Activated naive CD4-positive, alpha-beta T cell treated with anti-CD3 and anti-CD28 coated beads for 36 hours (primary cell): Measurements from ENCODE around the gene KCNH5. TPM values are rescaled to one million over a fixed set of nuclear protein-coding genes. Genes with fewer than 3 reads are reported as not detected.

Experiments used
- CTCF ChIA-PET: fragments of 350-600 bp; sonication (Branson Sonifier 250); formaldehyde crosslinking; loops from one replicate; lab custom pipeline; 2021; ENCODE audit warnings: antibody characterized with exemption; lab: Charles Lee
- DNase-seq: peaks from one replicate; pipeline ENCODE4 v3.0.0-alpha.2; 2020
- H3K27ac Mint-ChIP-seq: one replicate; pipeline ENCODE4 v1.8.0; 2021; ENCODE audit warnings: mild to moderate bottlenecking, mixed read lengths
- H3K27me3 Mint-ChIP-seq: one replicate; pipeline ENCODE4 v1.8.0; 2021; ENCODE audit warnings: low read depth, mixed read lengths
- H3K36me3 Mint-ChIP-seq: one replicate; pipeline ENCODE4 v1.8.0; 2021; ENCODE audit warnings: low read depth, mixed read lengths
- H3K4me1 Mint-ChIP-seq: one replicate; pipeline ENCODE4 v1.8.0; 2021; ENCODE audit warnings: low read depth, mixed read lengths
- H3K4me3 Mint-ChIP-seq: one replicate; pipeline ENCODE4 v1.8.0; 2021; ENCODE audit warnings: mild to moderate bottlenecking, moderate library complexity, mixed read lengths
- H3K9me3 Mint-ChIP-seq: one replicate; pipeline ENCODE4 v1.8.0; 2021; ENCODE audit warnings: mixed read lengths
- intact Hi-C: fragments of 100-400 bp; cut with micrococcal nuclease; formaldehyde crosslinking; loops from one replicate; pipeline ENCODE4 v1.15.1; 2023
- total RNA-seq, 2 experiments: library from RNA; stranded (reverse); gene quantifications; one replicate each; pipeline ENCODE4 v1.2.3, GENCODE V29; 2021

Gene KCNH5
- total RNA-seq, 2 experiments from 2014 or later: not detected

GRCh38 chr14:62674563-62675237, 370.6 kb downstream of the KCNH5 start:
- no peaks in the 10 kb centered on the region for H3K4me1 Mint-ChIP-seq
- no peaks in the 10 kb centered on the region for H3K9me3 Mint-ChIP-seq
- DNase-seq: no peak
- H3K36me3 Mint-ChIP-seq: no peaks in the 10 kb centered on the region
- no peak overlapping the region for H3K4me3 Mint-ChIP-seq
- no peaks in the 10 kb centered on the region for H3K27me3 Mint-ChIP-seq
- intact Hi-C loops: no loop called here
- CTCF ChIA-PET: no interaction called here
- no peak overlapping the region for H3K27ac Mint-ChIP-seq

GRCh38 chr14:62673014-62673755, 372.1 kb downstream of the KCNH5 start:
- Mint-ChIP-seq H3K9me3 (peaks cover 1% of the 10 kb centered on the region), H3K4me1 (no peaks in the 10 kb centered on the region), H3K27me3 (no peaks in the 10 kb centered on the region), H3K36me3 (no peaks in the 10 kb centered on the region), H3K4me3 (no peak overlapping the region), H3K27ac (no peak overlapping the region)
- no peak for DNase-seq
- intact Hi-C loops: no loop called here
- CTCF ChIA-PET: interaction anchor here (0.7 kb wide), 1 partner anchor 779 kb away, joined by 3 read pairs; no protein-coding TSS in a partner anchor

DNA sequence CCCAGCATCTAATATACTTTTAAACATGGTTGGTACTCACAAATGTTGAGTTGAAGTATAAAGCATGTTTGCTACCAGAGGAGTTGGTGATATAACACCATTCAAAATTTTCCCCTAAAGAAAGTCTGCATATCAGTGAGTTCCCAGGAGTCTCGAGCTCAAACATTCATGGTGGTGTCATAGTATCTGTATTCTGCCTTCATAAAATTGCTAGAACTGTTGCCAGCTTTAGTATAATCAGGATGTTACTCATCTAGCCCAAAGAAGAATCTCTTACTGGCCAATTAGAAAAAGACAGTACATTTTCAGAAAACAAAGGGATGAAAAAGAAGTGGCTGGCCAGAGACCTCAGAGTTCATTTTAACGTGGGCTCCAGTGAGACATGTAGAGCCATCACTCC, 374.7 kb downstream of the KCNH5 start:
- Mint-ChIP-seq H3K27ac (no peak overlapping the region), H3K27me3 (no peaks in the 10 kb centered on the region), H3K36me3 (no peaks in the 10 kb centered on the region), H3K9me3 (peaks cover 1% of the 10 kb centered on the region), H3K4me3 (no peak overlapping the region), H3K4me1 (no peaks in the 10 kb centered on the region)
- intact Hi-C loops: no loop called here
- CTCF ChIA-PET: no interaction called here
- no peak for DNase-seq

- Mint-ChIP-seq H3K27me3 (no peaks in the 10 kb centered on the region), H3K4me1 (no peaks in the 10 kb centered on the region), H3K27ac (no peak overlapping the region), H3K9me3 (peaks cover 1% of the 10 kb centered on the region), H3K36me3 (no peaks in the 10 kb centered on the region), H3K4me3 (no peak overlapping the region)
- CTCF ChIA-PET: no interaction called here
- intact Hi-C loops: no loop called here
- DNase-seq: no peak
These were observed 377.8 kb downstream of the KCNH5 start for GRCh38 chr14:62667421-62667914.

DNA sequence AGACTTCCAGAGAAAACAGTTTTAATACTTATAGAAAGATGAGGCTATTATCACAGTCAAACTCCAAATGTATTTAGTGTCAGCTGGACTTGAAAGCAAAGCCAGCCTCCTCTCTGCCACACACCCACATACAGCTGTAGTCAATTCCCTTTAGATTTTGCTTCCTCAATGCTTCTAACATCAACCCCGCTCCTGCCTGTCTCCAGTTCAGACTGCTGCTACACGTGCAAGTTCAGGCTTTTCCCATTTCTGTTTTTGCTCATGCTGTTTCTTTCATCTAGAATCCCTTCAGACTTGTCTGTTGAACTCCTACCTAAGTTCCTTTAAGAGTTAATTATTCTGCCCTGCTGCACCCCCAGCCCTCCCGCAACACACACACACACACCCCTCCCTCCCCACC, 380.0 kb downstream of the KCNH5 start:
- Mint-ChIP-seq H3K36me3 (no peaks in the 10 kb centered on the region), H3K27ac (no peak overlapping the region), H3K4me3 (no peak overlapping the region), H3K9me3 (peaks cover 1% of the 10 kb centered on the region), H3K4me1 (no peaks in the 10 kb centered on the region), H3K27me3 (no peaks in the 10 kb centered on the region)
- intact Hi-C loops: no loop called here
- CTCF ChIA-PET: no interaction called here
- DNase-seq: no peak

- no peak for DNase-seq
- no peak overlapping the region for H3K27ac Mint-ChIP-seq
- no peaks in the 10 kb centered on the region for H3K36me3 Mint-ChIP-seq
- intact Hi-C loops: no loop called here
- H3K9me3 Mint-ChIP-seq: no peaks in the 10 kb centered on the region
- CTCF ChIA-PET: interaction anchor here (0.5 kb wide), 1 partner anchor 38 kb away, joined by 3 read pairs; no protein-coding TSS in a partner anchor
- H3K27me3 Mint-ChIP-seq: no peaks in the 10 kb centered on the region
- no peak overlapping the region for H3K4me3 Mint-ChIP-seq
- no peaks in the 10 kb centered on the region for H3K4me1 Mint-ChIP-seq
These were observed 381.8 kb downstream of the KCNH5 start for GRCh38 chr14:62663456-62663821.

DNA sequence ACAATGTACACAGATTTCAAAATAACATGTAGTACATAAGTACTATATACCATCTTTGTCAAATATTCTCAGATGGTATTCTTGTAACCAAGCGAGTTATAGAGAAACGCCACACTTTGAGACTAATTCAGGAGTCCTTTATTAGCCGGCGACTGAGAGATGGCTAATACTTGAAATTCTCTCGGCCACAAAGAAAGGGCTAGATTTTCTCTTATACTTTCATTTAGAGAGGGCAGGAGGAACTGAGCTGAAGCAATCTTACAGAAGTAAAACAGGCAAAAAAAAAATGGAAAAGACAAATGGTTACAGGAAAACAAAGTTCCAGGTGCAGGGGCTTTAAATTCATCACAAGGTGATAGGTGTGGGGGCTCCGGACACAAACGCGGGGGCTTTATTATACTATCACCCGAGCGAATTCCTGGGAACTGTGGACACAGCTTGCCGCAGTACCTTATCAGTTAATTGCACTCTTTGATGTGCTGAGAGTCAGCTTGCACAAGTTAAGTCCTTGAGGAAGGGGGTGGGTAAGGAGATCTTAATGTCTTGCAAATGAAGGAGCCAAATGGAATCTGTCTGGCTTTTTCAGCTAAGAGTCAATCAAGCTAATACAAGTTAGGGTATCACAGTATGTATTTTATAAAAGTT, 382.3 kb downstream of the KCNH5 start:
- no peaks in the 10 kb centered on the region for H3K4me1 Mint-ChIP-seq
- no peak overlapping the region for H3K4me3 Mint-ChIP-seq
- CTCF ChIA-PET: no interaction called here
- H3K27me3 Mint-ChIP-seq: no peaks in the 10 kb centered on the region
- no peaks in the 10 kb centered on the region for H3K36me3 Mint-ChIP-seq
- no peaks in the 10 kb centered on the region for H3K9me3 Mint-ChIP-seq
- H3K27ac Mint-ChIP-seq: no peak overlapping the region
- no peak for DNase-seq
- intact Hi-C loops: no loop called here

DNA sequence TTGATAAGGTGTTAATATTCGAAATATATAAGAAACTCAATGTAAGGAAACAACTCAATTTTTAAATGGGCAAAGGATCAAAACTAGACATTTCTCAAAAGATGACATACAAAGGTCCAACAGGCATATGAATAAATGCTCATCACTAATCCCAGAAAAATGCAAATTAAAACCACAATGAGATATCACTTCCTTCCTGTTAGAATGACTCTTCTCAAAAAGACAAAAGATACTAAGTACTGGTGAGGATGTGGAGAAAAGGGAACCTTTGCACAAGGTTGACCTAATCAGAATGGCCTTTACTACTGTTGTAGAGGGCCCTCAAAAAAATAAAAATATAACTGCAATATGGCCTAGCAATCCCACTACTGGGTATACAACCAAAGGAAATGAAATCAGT, 383.4 kb downstream of the KCNH5 start:
- Mint-ChIP-seq H3K9me3 (no peaks in the 10 kb centered on the region), H3K27me3 (no peaks in the 10 kb centered on the region), H3K4me1 (no peaks in the 10 kb centered on the region), H3K36me3 (no peaks in the 10 kb centered on the region), H3K27ac (no peak overlapping the region), H3K4me3 (no peak overlapping the region)
- no peak for DNase-seq
- CTCF ChIA-PET: no interaction called here
- intact Hi-C loops: no loop called here

DNA sequence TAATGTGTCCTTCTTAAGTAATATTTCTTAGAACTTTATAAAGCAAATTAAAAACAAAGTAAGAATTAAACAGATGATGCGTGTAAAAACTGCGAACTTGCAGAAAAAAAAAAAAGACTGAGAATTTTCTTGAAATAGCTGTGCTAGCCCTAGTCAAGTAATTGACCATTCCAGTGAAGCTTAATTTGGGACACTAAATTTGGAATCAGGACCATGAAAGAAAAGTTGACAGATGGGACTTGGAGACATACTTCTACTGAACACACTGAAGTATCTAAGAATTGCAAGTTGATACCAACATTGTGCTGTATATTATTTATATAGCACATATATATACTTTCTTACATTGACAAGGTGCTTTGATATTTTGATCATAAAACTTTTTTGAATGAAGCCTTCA, 386.6 kb downstream of the KCNH5 start:
- Mint-ChIP-seq H3K9me3 (no peaks in the 10 kb centered on the region), H3K4me3 (no peak overlapping the region), H3K4me1 (no peaks in the 10 kb centered on the region), H3K27me3 (no peaks in the 10 kb centered on the region), H3K36me3 (no peaks in the 10 kb centered on the region), H3K27ac (no peak overlapping the region)
- no peak for DNase-seq
- intact Hi-C loops: no loop called here
- CTCF ChIA-PET: no interaction called here

DNA sequence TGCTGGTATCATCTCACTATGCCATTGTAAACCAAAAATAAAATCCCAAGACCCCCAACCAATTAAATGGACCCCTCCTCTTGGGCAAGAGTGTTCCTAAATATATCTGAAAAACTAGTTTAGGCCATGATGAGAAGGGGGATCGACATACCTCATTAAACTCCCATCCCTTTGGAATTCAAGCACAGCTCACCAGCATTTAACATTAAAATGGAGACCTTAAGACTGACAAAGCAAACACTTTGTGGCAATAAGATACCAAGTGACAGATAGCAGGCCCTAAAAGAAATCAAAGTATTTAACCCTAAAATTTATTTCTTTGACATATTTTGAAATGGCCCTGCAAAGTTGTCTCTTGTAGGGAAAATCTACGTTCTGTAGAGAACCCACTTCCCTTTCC, 387.9 kb downstream of the KCNH5 start:
- H3K27me3 Mint-ChIP-seq: no peaks in the 10 kb centered on the region
- H3K4me3 Mint-ChIP-seq: no peak overlapping the region
- no peaks in the 10 kb centered on the region for H3K9me3 Mint-ChIP-seq
- CTCF ChIA-PET: interaction anchor here (0.6 kb wide), 1 partner anchor 137 kb away, joined by 4 read pairs; no protein-coding TSS in a partner anchor
- DNase-seq: no peak
- intact Hi-C loops: no loop called here
- H3K27ac Mint-ChIP-seq: no peak overlapping the region
- H3K36me3 Mint-ChIP-seq: no peaks in the 10 kb centered on the region
- H3K4me1 Mint-ChIP-seq: no peaks in the 10 kb centered on the region

GRCh38 chr14:62655166-62655565, 390.1 kb downstream of the KCNH5 start:
- no peak for DNase-seq
- intact Hi-C loops: no loop called here
- CTCF ChIA-PET: no interaction called here
- Mint-ChIP-seq H3K27me3 (no peaks in the 10 kb centered on the region), H3K27ac (no peak overlapping the region), H3K4me1 (no peaks in the 10 kb centered on the region), H3K36me3 (no peaks in the 10 kb centered on the region), H3K9me3 (no peaks in the 10 kb centered on the region), H3K4me3 (no peak overlapping the region)

GRCh38 chr14:62654641-62655040, 390.6 kb downstream of the KCNH5 start:
- H3K27me3 Mint-ChIP-seq: no peaks in the 10 kb centered on the region
- H3K4me1 Mint-ChIP-seq: no peaks in the 10 kb centered on the region
- no peaks in the 10 kb centered on the region for H3K9me3 Mint-ChIP-seq
- H3K36me3 Mint-ChIP-seq: no peaks in the 10 kb centered on the region
- intact Hi-C loops: no loop called here
- CTCF ChIA-PET: no interaction called here
- H3K27ac Mint-ChIP-seq: no peak overlapping the region
- DNase-seq: no peak
- no peak overlapping the region for H3K4me3 Mint-ChIP-seq
